ENCODE results near the gene KMT5C.
A peak's percentile ranks its signal among the peaks of the same experiment; 100 is the strongest.

KMT5C gene

GRCh38 chr19:55387736-55388497, 48.2 kb downstream of the KMT5C start:
- no peak for TF ChIP-seq CTCF (conservative IDR thresholded peaks at IDR 0.05)
- peak overlapping the region; percentile 96; the same call in 1 of the 2 replicates for H3K27ac ChIP-seq

GRCh38 chr19:55389386-55390317, 50.0 kb downstream of the KMT5C start:
- H3K27ac ChIP-seq = peak overlapping the region; percentile 96
- no peak for TF ChIP-seq CTCF (conservative IDR thresholded peaks at IDR 0.05)

GRCh38 chr19:55390461-55390880, 50.8 kb downstream of the KMT5C start:
- TF ChIP-seq CTCF (conservative IDR thresholded peaks at IDR 0.05) = no peak
- H3K27ac ChIP-seq = peak overlapping the region; percentile 96; the same call in 1 of the 2 replicates

- no peak overlapping the region for H3K27ac ChIP-seq
- TF ChIP-seq CTCF (conservative IDR thresholded peaks at IDR 0.05) = no peak
These were observed 51.6 kb downstream of the KMT5C start for GRCh38 chr19:55391191-55391670.

- H3K27ac ChIP-seq = no peak overlapping the region
- no peak for TF ChIP-seq CTCF (conservative IDR thresholded peaks at IDR 0.05)
These were observed 52.3 kb downstream of the KMT5C start for GRCh38 chr19:55391702-55392615.

GRCh38 chr19:55392820-55393761, 53.4 kb downstream of the KMT5C start:
- TF ChIP-seq CTCF (conservative IDR thresholded peaks at IDR 0.05) = no peak
- H3K27ac ChIP-seq = no peak overlapping the region

Data from VCaP (cell line).